CD4-positive, alpha-beta T cell (primary cell): ENCODE results near the gene SUPT20HL1. TPM values are rescaled to one million over a fixed set of nuclear protein-coding genes. Genes with fewer than 3 reads are reported as not detected.

Experiments
- ATAC-seq: fragments of 200-7000 bp; cut with Tn5 transposase; one replicate; pipeline ENCODE4 v1.10.0; 2022; ENCODE audit warnings: mild to moderate bottlenecking; ENCODE audit not compliant: poor library complexity
- CTCF ChIA-PET: fragments of 350-600 bp; sonication (Branson Sonifier 250); formaldehyde crosslinking; loops from one replicate; lab custom pipeline; 2021; ENCODE audit warnings: antibody characterized with exemption, inconsistent platforms; lab: Charles Lee
- POLR2A ChIA-PET: fragments of 350-600 bp; sonication (Branson Sonifier 250); formaldehyde crosslinking; loops from one replicate; lab custom pipeline; 2021; ENCODE audit warnings: antibody characterized with exemption, inconsistent platforms; lab: Charles Lee
- DNase-seq, 14 experiments: peaks; one replicate each; pipeline ENCODE4 v3.0.0-alpha.2; 2013 to 2020; ENCODE audit warnings: mixed read lengths in 2 of 14
- H3K27ac ChIP-seq, 2 donors: one replicate each; pipeline versions ENCODE4 v1.5.1 to v1.7.0; 2013; ENCODE audit warnings: low read length in 2 of 2, low read depth in 1 of 2, mild to moderate bottlenecking in 1 of 2
- H3K27me3 ChIP-seq, 2 experiments: 1 replicate in 1 of 2; 2 replicates in 1 of 2; pipeline versions ENCODE4 v1.6.1 to v1.7.0; 2013; ENCODE audit warnings: low read length in 2 of 2, control low read depth in 1 of 2, mild to moderate bottlenecking in 1 of 2, moderate library complexity in 1 of 2; ENCODE audit not compliant: insufficient read depth in 2 of 2, control insufficient read depth in 1 of 2
- H3K36me3 ChIP-seq: one replicate; pipeline ENCODE4 v1.6.1; 2013; ENCODE audit warnings: low read length, control low read depth; ENCODE audit not compliant: insufficient read depth
- H3K4me1 ChIP-seq: one replicate; pipeline ENCODE4 v1.6.1; 2013; ENCODE audit warnings: low read length, control low read depth; ENCODE audit not compliant: insufficient read depth
- H3K4me3 ChIP-seq: one replicate; pipeline ENCODE4 v1.5.1; 2013; ENCODE audit warnings: mild to moderate bottlenecking, low read length, moderate library complexity
- H3K9me3 ChIP-seq, 2 experiments: 1 replicate in 1 of 2; 2 replicates in 1 of 2; pipeline versions ENCODE4 v1.6.1 to v1.7.0; 2013; ENCODE audit warnings: low read length in 2 of 2, mild to moderate bottlenecking in 2 of 2, control low read depth in 1 of 2, moderate library complexity in 1 of 2; ENCODE audit not compliant: control insufficient read depth in 1 of 2, insufficient read depth in 1 of 2
- H3K27ac Mint-ChIP-seq: one replicate; pipeline ENCODE4 v1.8.0; 2020; ENCODE audit warnings: mixed read lengths
- H3K27me3 Mint-ChIP-seq: one replicate; pipeline ENCODE4 v1.8.0; 2021; ENCODE audit warnings: mixed read lengths
- H3K36me3 Mint-ChIP-seq: one replicate; pipeline ENCODE4 v1.8.0; 2021; ENCODE audit warnings: low read depth, mixed read lengths
- H3K4me1 Mint-ChIP-seq: one replicate; pipeline ENCODE4 v1.8.0; 2021; ENCODE audit warnings: low read depth, mixed read lengths
- H3K4me3 Mint-ChIP-seq: one replicate; pipeline ENCODE4 v1.8.0; 2020; ENCODE audit warnings: mild to moderate bottlenecking, mixed read lengths
- H3K9me3 Mint-ChIP-seq: one replicate; pipeline ENCODE4 v1.8.0; 2020; ENCODE audit warnings: mixed read lengths
- CTCF ChIP-seq: fragments of 200-600 bp; IDR thresholded peaks from one replicate; pipeline ENCODE4 v1.8.0; 2022; ENCODE audit warnings: antibody characterized with exemption, mild to moderate bottlenecking
- intact Hi-C, 2 experiments: fragments of 100-400 bp; cut with DNase I in 1 of 2; cut with micrococcal nuclease in 1 of 2; formaldehyde crosslinking; loops; one replicate each; pipeline versions ENCODE4 v1.15.1 to v1.9.0; 2023 to 2025; cut with DNase I, micrococcal nuclease
- total RNA-seq, 174 experiments: library from RNA in 2 of 174; stranded (reverse) in 2 of 174; gene quantifications; one replicate each; pipeline ENCODE4 v1.2.3 and lab custom pipeline; 2021 to 2026

The SUPT20HL1 gene
- total RNA-seq, 2 experiments from 2014 or later: not detected

GRCh38 chrX:24396931-24397279, 36.5 kb downstream of the SUPT20HL1 start:
- no peaks in the 10 kb centered on the region for H3K9me3 Mint-ChIP-seq
- no peak overlapping the region for H3K27ac Mint-ChIP-seq
- no peaks in the 10 kb centered on the region for H3K9me3 ChIP-seq
- no peak for TF ChIP-seq CTCF
- H3K4me1 Mint-ChIP-seq: peaks cover 6% of the 10 kb centered on the region
- H3K27me3 ChIP-seq: peaks cover 0 to 2% of the 10 kb centered on the region in 2 experiments
- H3K36me3 ChIP-seq: no peaks in the 10 kb centered on the region
- no peak overlapping the region for H3K4me3 Mint-ChIP-seq
- ChIA-PET POLR2A (interaction anchor here (1.4 to 2.2 kb wide), 2 partner anchors 68 to 101 kb away, joined by 6 to 33 read pairs; partner anchors contain the start of gene PDK3), CTCF (interaction anchor here (1.7 to 3.1 kb wide), 2 partner anchors 8 to 102 kb away, joined by 3 to 64 read pairs; no protein-coding TSS in a partner anchor)
- no peak overlapping the region for H3K4me3 ChIP-seq
- H3K4me1 ChIP-seq: no peaks in the 10 kb centered on the region
- no peak for ATAC-seq
- no peak for DNase-seq
- no peaks in the 10 kb centered on the region for H3K27me3 Mint-ChIP-seq
- H3K27ac ChIP-seq: no peak overlapping the region
- H3K36me3 Mint-ChIP-seq: no peaks in the 10 kb centered on the region
- intact Hi-C loops: no loop called here

GRCh38 chrX:24398766-24399165, 38.3 kb downstream of the SUPT20HL1 start:
- Histone ChIP-seq H3K36me3 (no peaks in the 10 kb centered on the region), H3K27ac (no peak overlapping the region), H3K4me1 (no peaks in the 10 kb centered on the region), H3K9me3 (no peaks in the 10 kb centered on the region), H3K27me3 (no peaks in the 10 kb centered on the region), H3K4me3 (no peak overlapping the region)
- H3K9me3 Mint-ChIP-seq: no peaks in the 10 kb centered on the region
- DNase-seq: no peak
- H3K4me1 Mint-ChIP-seq: peaks cover 6% of the 10 kb centered on the region
- no peak for ATAC-seq
- no peaks in the 10 kb centered on the region for H3K27me3 Mint-ChIP-seq
- POLR2A ChIA-PET: no interaction called here
- intact Hi-C loops: no loop called here
- no peak overlapping the region for H3K27ac Mint-ChIP-seq
- H3K36me3 Mint-ChIP-seq: no peaks in the 10 kb centered on the region
- TF ChIP-seq CTCF: no peak
- no peak overlapping the region for H3K4me3 Mint-ChIP-seq
- CTCF ChIA-PET: interaction anchor here (1.0 to 1.6 kb wide), 2 partner anchors 17 to 100 kb away, joined by 3 to 8 read pairs; no protein-coding TSS in a partner anchor

GRCh38 chrX:24399550-24399949, 39.1 kb downstream of the SUPT20HL1 start:
- no peak for TF ChIP-seq CTCF
- H3K27me3 ChIP-seq: no peaks in the 10 kb centered on the region
- ATAC-seq: no peak
- intact Hi-C loops: no loop called here
- POLR2A ChIA-PET: no interaction called here
- no peaks in the 10 kb centered on the region for H3K36me3 ChIP-seq
- H3K9me3 Mint-ChIP-seq: no peaks in the 10 kb centered on the region
- no peaks in the 10 kb centered on the region for H3K4me1 ChIP-seq
- H3K9me3 ChIP-seq: no peaks in the 10 kb centered on the region
- H3K27ac Mint-ChIP-seq: no peak overlapping the region
- CTCF ChIA-PET: interaction anchor here (1.0 to 1.6 kb wide), 2 partner anchors 18 to 99 kb away, joined by 3 to 8 read pairs; no protein-coding TSS in a partner anchor
- DNase-seq: no peak
- no peaks in the 10 kb centered on the region for H3K36me3 Mint-ChIP-seq
- H3K4me1 Mint-ChIP-seq: peaks cover 6% of the 10 kb centered on the region
- no peak overlapping the region for H3K4me3 ChIP-seq
- H3K4me3 Mint-ChIP-seq: no peak overlapping the region
- H3K27me3 Mint-ChIP-seq: no peaks in the 10 kb centered on the region
- H3K27ac ChIP-seq: no peak overlapping the region
